ENCODE results near the gene TMEM150B.
"Not testable (repeated sequence)": the region's sequence is repeated elsewhere in the genome, so short reads cannot be mapped to it uniquely, and the experiment has no call there.

TMEM150B gene

GRCh38 chr19:55329791-55330190, 4.7 kb upstream of the TMEM150B start:
- H3K36me3 ChIP-seq (ENCODE audit: control insufficient read depth in 2 of 2, insufficient read depth in 2 of 2, low read length in 2 of 2); H3K27ac ChIP-seq (ENCODE audit: low read length); H3K9ac ChIP-seq (ENCODE audit: low read length in 2 of 2); H3K4me3 ChIP-seq (ENCODE audit: low read length in 2 of 2); H3K4me1 ChIP-seq (ENCODE audit: control insufficient read depth, insufficient read depth, low read length); H3K9me3 ChIP-seq (ENCODE audit: control insufficient read depth in 2 of 2, low read length in 2 of 2); H3K27me3 ChIP-seq (ENCODE audit: control insufficient read depth in 1 of 2, insufficient read depth in 2 of 2, low read length in 2 of 2): not testable (repeated sequence)

GRCh38 chr19:55328774-55329318, 3.7 kb upstream of the TMEM150B start:
- not testable (repeated sequence) for H3K36me3 ChIP-seq (ENCODE audit: control insufficient read depth in 2 of 2, insufficient read depth in 2 of 2, low read length in 2 of 2); H3K27me3 ChIP-seq (ENCODE audit: control insufficient read depth in 1 of 2, insufficient read depth in 2 of 2, low read length in 2 of 2); H3K9ac ChIP-seq (ENCODE audit: low read length in 2 of 2); H3K4me3 ChIP-seq (ENCODE audit: low read length in 2 of 2); H3K4me1 ChIP-seq (ENCODE audit: control insufficient read depth, insufficient read depth, low read length); H3K27ac ChIP-seq (ENCODE audit: low read length); H3K9me3 ChIP-seq (ENCODE audit: control insufficient read depth in 2 of 2, low read length in 2 of 2)

- Histone ChIP-seq H3K9ac (ENCODE audit: low read length in 2 of 2) (no peak overlapping the region), H3K36me3 (ENCODE audit: control insufficient read depth in 2 of 2, insufficient read depth in 2 of 2, low read length in 2 of 2) (no peaks in the 10 kb centered on the region), H3K4me3 (ENCODE audit: low read length in 2 of 2) (no peak overlapping the region), H3K27ac (ENCODE audit: low read length) (no peak overlapping the region), H3K9me3 (ENCODE audit: control insufficient read depth in 2 of 2, low read length in 2 of 2) (no peaks in the 10 kb centered on the region), H3K27me3 (ENCODE audit: control insufficient read depth in 1 of 2, insufficient read depth in 2 of 2, low read length in 2 of 2) (peaks cover 6 to 7% of the 10 kb centered on the region in 2 donors), H3K4me1 (ENCODE audit: control insufficient read depth, insufficient read depth, low read length) (no peaks in the 10 kb centered on the region)
These were observed 479 bp downstream of the TMEM150B start for GRCh38 chr19:55324662-55325061.

- peaks cover 6 to 7% of the 10 kb centered on the region in 2 donors for H3K27me3 ChIP-seq (ENCODE audit: control insufficient read depth in 1 of 2, insufficient read depth in 2 of 2, low read length in 2 of 2)
- H3K36me3 ChIP-seq (ENCODE audit: control insufficient read depth in 2 of 2, insufficient read depth in 2 of 2, low read length in 2 of 2), result no peaks in the 10 kb centered on the region
- H3K4me1 ChIP-seq (ENCODE audit: control insufficient read depth, insufficient read depth, low read length), result no peaks in the 10 kb centered on the region
- no peaks in the 10 kb centered on the region for H3K9me3 ChIP-seq (ENCODE audit: control insufficient read depth in 2 of 2, low read length in 2 of 2)
- no peak overlapping the region for H3K4me3 ChIP-seq (ENCODE audit: low read length in 2 of 2)
- H3K27ac ChIP-seq (ENCODE audit: low read length), result no peak overlapping the region
- no peak overlapping the region for H3K9ac ChIP-seq (ENCODE audit: low read length in 2 of 2)
These were observed 2.8 kb downstream of the TMEM150B start for GRCh38 chr19:55322204-55322885.

- H3K4me1 ChIP-seq (ENCODE audit: control insufficient read depth, insufficient read depth, low read length), result no peaks in the 10 kb centered on the region
- peaks cover 6 to 7% of the 10 kb centered on the region in 2 donors for H3K27me3 ChIP-seq (ENCODE audit: control insufficient read depth in 1 of 2, insufficient read depth in 2 of 2, low read length in 2 of 2)
- no peak overlapping the region for H3K4me3 ChIP-seq (ENCODE audit: low read length in 2 of 2)
- no peaks in the 10 kb centered on the region for H3K9me3 ChIP-seq (ENCODE audit: control insufficient read depth in 2 of 2, low read length in 2 of 2)
- no peaks in the 10 kb centered on the region for H3K36me3 ChIP-seq (ENCODE audit: control insufficient read depth in 2 of 2, insufficient read depth in 2 of 2, low read length in 2 of 2)
- H3K9ac ChIP-seq (ENCODE audit: low read length in 2 of 2), result no peak overlapping the region
- H3K27ac ChIP-seq (ENCODE audit: low read length), result no peak overlapping the region
These were observed 3.5 kb downstream of the TMEM150B start for GRCh38 chr19:55321466-55322137.

GRCh38 chr19:55320844-55321419, 4.2 kb downstream of the TMEM150B start:
- no peak overlapping the region for H3K27ac ChIP-seq (ENCODE audit: low read length)
- H3K4me1 ChIP-seq (ENCODE audit: control insufficient read depth, insufficient read depth, low read length), result no peaks in the 10 kb centered on the region
- H3K9me3 ChIP-seq (ENCODE audit: control insufficient read depth in 2 of 2, low read length in 2 of 2), result peaks cover 0 to 3% of the 10 kb centered on the region in 2 donors
- H3K9ac ChIP-seq (ENCODE audit: low read length in 2 of 2), result no peak overlapping the region
- H3K27me3 ChIP-seq (ENCODE audit: control insufficient read depth in 1 of 2, insufficient read depth in 2 of 2, low read length in 2 of 2), result peaks cover 6 to 7% of the 10 kb centered on the region in 2 donors
- H3K36me3 ChIP-seq (ENCODE audit: control insufficient read depth in 2 of 2, insufficient read depth in 2 of 2, low read length in 2 of 2), result no peaks in the 10 kb centered on the region
- H3K4me3 ChIP-seq (ENCODE audit: low read length in 2 of 2), result no peak overlapping the region

GRCh38 chr19:55319785-55320184, 5.4 kb downstream of the TMEM150B start:
- Histone ChIP-seq H3K4me3 (ENCODE audit: low read length in 2 of 2) (no peak overlapping the region), H3K9ac (ENCODE audit: low read length in 2 of 2) (no peak overlapping the region), H3K9me3 (ENCODE audit: control insufficient read depth in 2 of 2, low read length in 2 of 2) (peaks cover 0 to 4% of the 10 kb centered on the region in 2 donors), H3K4me1 (ENCODE audit: control insufficient read depth, insufficient read depth, low read length) (no peaks in the 10 kb centered on the region), H3K27ac (ENCODE audit: low read length) (no peak overlapping the region), H3K27me3 (ENCODE audit: control insufficient read depth in 1 of 2, insufficient read depth in 2 of 2, low read length in 2 of 2) (peaks cover 6 to 7% of the 10 kb centered on the region in 2 donors), H3K36me3 (ENCODE audit: control insufficient read depth in 2 of 2, insufficient read depth in 2 of 2, low read length in 2 of 2) (no peaks in the 10 kb centered on the region)

- Histone ChIP-seq H3K36me3 (ENCODE audit: control insufficient read depth in 2 of 2, insufficient read depth in 2 of 2, low read length in 2 of 2) (no peaks in the 10 kb centered on the region), H3K9me3 (ENCODE audit: control insufficient read depth in 2 of 2, low read length in 2 of 2) (peaks cover 0 to 4% of the 10 kb centered on the region in 2 donors)
These were observed 8.5 kb downstream of the TMEM150B start for GRCh38 chr19:55316646-55317045.

GRCh38 chr19:55315956-55316525, 9.1 kb downstream of the TMEM150B start:
- H3K27me3 ChIP-seq (ENCODE audit: control insufficient read depth in 1 of 2, insufficient read depth in 2 of 2, low read length in 2 of 2), result peaks cover 3 to 4% of the 10 kb centered on the region in 2 donors
- H3K4me3 ChIP-seq (ENCODE audit: low read length in 2 of 2), result no peak overlapping the region
- H3K36me3 ChIP-seq (ENCODE audit: control insufficient read depth in 2 of 2, insufficient read depth in 2 of 2, low read length in 2 of 2), result no peaks in the 10 kb centered on the region
- H3K27ac ChIP-seq (ENCODE audit: low read length), result no peak overlapping the region
- no peaks in the 10 kb centered on the region for H3K4me1 ChIP-seq (ENCODE audit: control insufficient read depth, insufficient read depth, low read length)
- no peak overlapping the region for H3K9ac ChIP-seq (ENCODE audit: low read length in 2 of 2)
- peaks cover 0 to 4% of the 10 kb centered on the region in 2 donors for H3K9me3 ChIP-seq (ENCODE audit: control insufficient read depth in 2 of 2, low read length in 2 of 2)

More at GRCh38 chr19:55316646-55317045, 8.5 kb downstream of the TMEM150B start:
- no peak overlapping the region for H3K9ac ChIP-seq (ENCODE audit: low read length in 2 of 2)
- H3K4me1 ChIP-seq (ENCODE audit: control insufficient read depth, insufficient read depth, low read length), result no peaks in the 10 kb centered on the region
- H3K27ac ChIP-seq (ENCODE audit: low read length), result no peak overlapping the region
- peaks cover 3 to 4% of the 10 kb centered on the region in 2 donors for H3K27me3 ChIP-seq (ENCODE audit: control insufficient read depth in 1 of 2, insufficient read depth in 2 of 2, low read length in 2 of 2)
- H3K4me3 ChIP-seq (ENCODE audit: low read length in 2 of 2), result no peak overlapping the region

- Histone ChIP-seq H3K4me1 (ENCODE audit: control insufficient read depth, insufficient read depth, low read length) (no peaks in the 10 kb centered on the region), H3K27me3 (ENCODE audit: control insufficient read depth in 1 of 2, insufficient read depth in 2 of 2, low read length in 2 of 2) (no peaks in the 10 kb centered on the region), H3K27ac (ENCODE audit: low read length) (no peak overlapping the region), H3K4me3 (ENCODE audit: low read length in 2 of 2) (no peak overlapping the region), H3K36me3 (ENCODE audit: control insufficient read depth in 2 of 2, insufficient read depth in 2 of 2, low read length in 2 of 2) (peaks cover 1 to 4% of the 10 kb centered on the region in 2 donors), H3K9ac (ENCODE audit: low read length in 2 of 2) (no peak overlapping the region), H3K9me3 (ENCODE audit: control insufficient read depth in 2 of 2, low read length in 2 of 2) (peaks cover 0 to 4% of the 10 kb centered on the region in 2 donors)
These were observed 10.7 kb downstream of the TMEM150B start for GRCh38 chr19:55314396-55314795.

Measured in stomach smooth muscle (tissue), 2 donors.